Breast epithelium (tissue), 3 donors: Measurements from ENCODE around the gene PITPNM3.

Source experiments
- CTCF ChIP-seq, 3 donors: fragments of 450-650 bp; IDR thresholded peaks; one replicate each; pipeline ENCODE4 v1.5.1; 2016 to 2017; ENCODE audit warnings: antibody characterized with exemption in 3 of 3, mild to moderate bottlenecking in 3 of 3, moderate library complexity in 3 of 3
- POLR2A ChIP-seq: fragments of 450-650 bp; IDR thresholded peaks from one replicate; pipeline ENCODE4 v1.6.1; 2016; ENCODE audit warnings: antibody characterized with exemption, mild to moderate bottlenecking, moderate library complexity

GRCh38 chr17:6494239-6494941 is 62.0 kb downstream of the PITPNM3 start:
- no peak for TF ChIP-seq POLR2A
- no peak for TF ChIP-seq CTCF (IDR thresholded peaks at IDR 0.05)
